SKM-1 treated with dmso at 0.1 percent for 144 hours (cell line): Measurements from ENCODE around the gene TARBP1.
"Not testable (repeated sequence)": the region's sequence is repeated elsewhere in the genome, so short reads cannot be mapped to it uniquely, and the experiment has no call there.

Source experiments
- DNase-seq: peaks from one replicate; lab custom pipeline; 2025; ENCODE audit not compliant: unreplicated experiment; lab: John Stamatoyannopoulos, UW

The TARBP1 gene

DNA sequence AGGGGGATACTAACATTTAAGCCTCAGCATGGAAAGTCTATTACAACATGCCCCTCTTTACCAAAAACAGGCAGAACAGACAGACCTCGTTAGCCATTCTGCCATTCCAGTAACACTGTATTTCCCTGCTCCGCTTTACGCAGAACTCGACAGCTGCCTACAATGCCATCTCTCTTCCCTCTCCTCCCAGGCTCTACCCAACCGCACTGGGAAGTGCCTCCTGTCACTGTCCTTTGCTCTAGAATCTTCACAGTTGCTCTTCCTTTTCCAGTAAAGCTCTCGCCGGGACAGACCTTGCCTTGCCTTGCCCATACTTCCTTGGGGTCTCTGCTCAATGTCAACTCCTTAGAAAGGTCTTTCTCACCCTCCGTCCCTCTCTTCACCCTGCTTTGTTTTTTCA, 82.9 kb downstream of the TARBP1 start:
- DNase-seq: no peak

DNA sequence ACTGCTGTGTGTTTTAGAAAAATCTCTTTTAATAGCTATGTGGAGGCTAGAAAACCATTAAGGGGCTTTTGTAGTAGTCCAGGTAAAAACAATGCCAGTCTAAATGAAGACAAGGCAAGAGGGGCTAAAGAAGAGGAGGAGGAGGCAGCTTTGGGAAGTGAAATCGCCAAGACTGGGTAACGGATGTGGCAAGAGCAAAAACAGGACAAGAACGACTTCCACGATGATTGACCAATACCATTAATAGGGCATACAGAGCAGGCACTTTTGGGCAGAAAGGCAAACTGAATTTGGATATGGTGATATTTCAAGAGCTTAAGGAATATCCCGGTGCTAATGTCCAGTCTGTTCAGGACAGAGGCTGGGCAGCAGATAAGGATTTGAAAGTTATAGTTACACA, 83.7 kb downstream of the TARBP1 start:
- DNase-seq: no peak

DNA sequence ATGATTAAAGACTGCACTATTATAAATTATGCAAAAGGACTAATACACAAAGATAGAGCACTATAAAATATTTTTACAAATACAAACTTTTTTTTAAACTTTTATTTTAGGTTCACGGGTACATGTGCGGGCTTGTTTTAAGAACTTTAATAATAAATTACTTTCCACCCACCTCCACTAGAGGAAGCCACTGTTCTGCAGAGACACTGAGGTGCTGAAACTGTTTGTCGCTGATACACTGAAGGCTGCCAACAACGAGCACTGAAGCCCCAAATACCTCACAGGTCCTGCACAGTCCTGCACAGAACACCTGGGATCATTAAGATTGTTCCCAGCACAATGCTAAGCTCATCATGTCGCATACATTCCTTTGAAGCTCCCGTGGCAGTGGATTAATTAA, 85.8 kb downstream of the TARBP1 start:
- DNase-seq: no peak

DNA sequence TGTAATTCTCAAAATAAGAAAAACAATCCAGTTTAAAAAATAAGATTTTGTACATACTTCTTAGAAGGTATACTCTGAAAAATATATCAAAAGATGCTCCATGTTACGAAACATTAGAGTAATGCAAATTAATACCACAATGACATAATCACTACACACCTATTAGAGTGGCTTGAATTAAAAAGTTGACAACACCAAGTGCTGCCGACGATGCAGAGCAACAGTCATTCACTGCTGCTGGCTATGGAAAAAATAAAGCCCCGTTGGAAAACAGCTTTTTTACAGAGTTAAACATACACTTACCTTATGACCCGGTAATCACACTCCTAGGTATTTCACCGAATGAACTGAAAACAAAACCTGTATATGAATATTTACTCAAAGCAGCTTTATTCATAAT, 90.9 kb downstream of the TARBP1 start:
- no peak for DNase-seq

DNA sequence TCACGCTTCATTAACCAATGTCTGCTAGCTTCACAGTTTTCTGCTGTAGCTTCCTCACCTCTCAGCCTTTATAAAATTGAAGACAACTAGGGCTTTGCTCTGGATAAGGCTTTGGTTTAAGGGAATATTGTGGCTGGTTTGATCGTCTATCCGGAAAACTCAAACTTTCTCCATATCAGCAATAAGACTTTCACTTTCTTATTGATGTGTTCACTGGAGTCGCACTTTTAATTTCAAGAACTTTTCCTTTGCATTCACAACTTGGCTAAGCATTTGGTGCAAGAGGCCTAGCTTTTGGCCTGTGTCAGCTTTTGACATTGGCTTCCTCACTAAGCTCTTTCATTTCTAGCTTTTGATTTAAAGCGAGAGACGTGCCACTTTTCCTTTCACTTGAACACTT, 92.9 kb downstream of the TARBP1 start:
- no peak for DNase-seq

DNA sequence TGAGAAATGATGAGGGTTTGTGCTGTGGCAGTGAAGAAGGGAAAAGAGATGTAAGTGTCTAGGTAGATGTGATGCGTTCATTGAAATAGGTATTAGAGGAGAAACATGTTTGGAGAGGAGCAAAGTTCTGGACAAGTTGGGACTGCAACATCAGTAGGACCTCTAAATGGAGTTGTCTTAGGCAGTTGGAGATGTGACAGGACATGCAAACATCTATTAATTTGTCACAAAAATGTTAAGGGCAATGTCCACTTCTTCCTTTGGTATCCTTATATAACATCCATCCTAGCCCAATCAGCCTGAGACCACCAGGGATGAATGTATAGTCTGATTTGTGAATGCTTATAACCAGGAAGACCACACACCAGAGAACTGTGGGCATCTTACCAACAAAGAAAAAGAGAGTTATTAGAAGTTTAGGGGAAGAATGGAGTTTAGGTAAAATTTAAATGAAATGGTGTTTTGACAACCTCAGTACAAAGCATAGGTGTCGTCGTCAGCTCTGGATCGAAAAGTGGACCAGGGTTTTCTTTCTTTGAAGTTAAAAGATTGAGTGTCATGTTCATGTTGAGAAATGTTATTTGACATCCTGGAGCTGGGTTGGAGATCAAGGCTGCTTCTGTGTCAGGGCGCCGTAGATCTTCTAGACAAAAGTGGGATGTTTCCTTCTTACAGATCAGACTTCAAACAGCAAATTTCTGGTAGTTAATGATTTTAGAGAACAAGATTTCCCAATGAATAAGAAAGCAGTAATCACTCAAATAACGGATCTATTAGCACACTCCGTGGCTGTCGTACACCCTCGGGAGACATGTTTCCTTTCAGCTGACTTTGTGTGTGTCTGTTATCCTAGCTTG, 97.1 kb downstream of the TARBP1 start:
- no peak for DNase-seq

DNA sequence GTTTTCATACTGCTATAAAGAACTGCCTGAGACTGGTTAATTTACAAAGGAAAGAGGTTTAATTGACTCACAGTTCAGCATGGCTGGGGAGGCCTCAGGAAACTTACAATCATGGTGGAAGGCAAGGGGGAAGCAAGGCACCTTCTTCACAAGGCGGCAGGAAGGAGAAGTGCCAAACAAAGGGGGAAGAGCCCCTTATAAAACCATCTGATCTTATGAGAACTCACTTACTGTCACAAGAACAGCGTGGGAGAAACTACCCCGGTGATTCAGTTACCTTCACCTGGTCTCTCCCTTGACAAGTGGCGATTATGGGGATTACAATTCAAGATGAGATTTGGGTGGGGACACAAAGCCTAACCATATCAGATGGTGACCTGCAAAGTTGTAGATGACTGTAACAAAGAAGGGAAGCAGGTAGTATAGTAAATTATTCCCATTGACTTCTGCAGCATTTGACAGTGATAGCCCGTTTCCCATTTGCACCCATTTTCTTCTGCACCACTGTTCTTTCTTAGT, 99.3 kb downstream of the TARBP1 start:
- not testable (repeated sequence) for DNase-seq

DNA sequence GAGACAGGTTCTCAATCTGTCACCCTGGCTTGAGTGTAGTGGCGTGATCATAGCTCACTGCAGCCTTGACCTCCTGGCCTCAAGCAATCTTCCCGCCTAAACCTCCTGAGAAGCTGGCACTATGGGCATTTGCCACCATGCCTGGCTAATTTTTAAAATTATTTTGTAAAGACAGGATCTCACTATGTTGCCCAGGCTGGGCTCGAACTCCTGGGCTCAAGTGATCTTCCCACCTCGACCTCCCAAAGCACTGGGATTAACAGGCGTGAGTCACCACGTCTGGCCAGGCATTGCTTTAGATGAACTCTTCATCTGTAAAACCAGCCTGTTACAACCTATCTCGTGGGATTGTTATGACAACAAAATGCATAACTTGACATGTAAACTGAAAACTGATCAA, 103.3 kb downstream of the TARBP1 start:
- DNase-seq: no peak

DNA sequence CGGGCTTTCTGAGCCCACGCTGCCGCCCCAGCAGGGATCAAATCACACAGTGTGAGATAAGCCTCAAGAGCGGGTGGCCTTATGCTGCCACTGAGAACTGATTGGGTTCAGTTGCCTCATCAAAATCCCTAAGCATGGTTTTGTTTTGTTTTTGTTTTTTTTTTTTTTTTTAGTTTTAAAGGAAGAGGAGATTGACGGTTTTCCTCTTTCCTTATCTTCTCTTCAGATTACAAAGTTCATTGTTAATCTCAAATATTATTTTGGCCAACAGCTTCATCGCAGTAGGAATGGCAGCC, 105.1 kb downstream of the TARBP1 start:
- DNase-seq: no peak

DNA sequence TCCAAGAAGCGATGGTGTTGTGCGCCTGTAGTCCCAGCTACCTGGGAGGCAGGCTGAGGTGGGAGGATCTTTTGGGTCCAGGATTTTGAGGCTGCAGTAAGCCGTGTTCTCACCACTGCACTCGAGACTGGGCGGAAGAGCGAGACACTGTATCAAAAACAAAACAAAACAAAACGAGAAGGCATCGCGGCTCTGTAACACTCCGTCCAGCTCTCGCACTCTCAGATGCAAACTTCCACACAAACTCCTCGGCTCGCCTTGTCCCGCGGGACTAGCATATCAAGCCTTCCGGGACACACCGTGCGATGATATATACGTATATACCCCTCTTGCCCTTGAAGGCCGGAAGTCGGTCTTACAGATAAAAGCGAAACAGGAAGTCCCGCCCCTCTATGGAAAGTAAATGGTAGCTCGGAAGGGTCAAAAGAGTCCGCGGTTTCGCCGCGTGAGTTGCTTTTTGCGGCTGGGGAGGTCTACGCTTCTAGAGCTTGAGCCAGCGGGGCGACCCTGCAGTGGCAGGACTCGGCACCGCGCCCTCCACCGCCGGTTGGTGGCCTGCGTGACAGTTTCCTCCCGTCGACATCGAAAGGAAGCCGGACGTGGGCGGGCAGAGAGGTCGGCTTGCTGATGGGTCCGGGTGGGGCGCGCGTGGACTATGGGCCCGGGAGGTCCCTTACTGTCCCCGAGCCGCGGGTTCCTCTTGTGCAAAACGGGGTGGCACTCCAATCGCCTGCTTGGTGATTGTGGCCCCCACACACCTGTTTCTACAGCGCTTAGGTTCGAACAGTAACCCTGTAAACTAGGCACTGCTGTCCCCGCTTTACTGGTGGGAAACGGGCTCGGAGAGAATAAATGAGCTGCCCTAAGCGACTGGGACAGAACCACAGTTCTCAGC, 105.7 kb downstream of the TARBP1 start, which contains the start of gene COA6:
Gene COA6 (plus strand): TSS at position 393 of the 895 bp plus-strand sequence. CDS start 11 bp downstream, at position 404.
- peak; percentile 99 for DNase-seq

DNA sequence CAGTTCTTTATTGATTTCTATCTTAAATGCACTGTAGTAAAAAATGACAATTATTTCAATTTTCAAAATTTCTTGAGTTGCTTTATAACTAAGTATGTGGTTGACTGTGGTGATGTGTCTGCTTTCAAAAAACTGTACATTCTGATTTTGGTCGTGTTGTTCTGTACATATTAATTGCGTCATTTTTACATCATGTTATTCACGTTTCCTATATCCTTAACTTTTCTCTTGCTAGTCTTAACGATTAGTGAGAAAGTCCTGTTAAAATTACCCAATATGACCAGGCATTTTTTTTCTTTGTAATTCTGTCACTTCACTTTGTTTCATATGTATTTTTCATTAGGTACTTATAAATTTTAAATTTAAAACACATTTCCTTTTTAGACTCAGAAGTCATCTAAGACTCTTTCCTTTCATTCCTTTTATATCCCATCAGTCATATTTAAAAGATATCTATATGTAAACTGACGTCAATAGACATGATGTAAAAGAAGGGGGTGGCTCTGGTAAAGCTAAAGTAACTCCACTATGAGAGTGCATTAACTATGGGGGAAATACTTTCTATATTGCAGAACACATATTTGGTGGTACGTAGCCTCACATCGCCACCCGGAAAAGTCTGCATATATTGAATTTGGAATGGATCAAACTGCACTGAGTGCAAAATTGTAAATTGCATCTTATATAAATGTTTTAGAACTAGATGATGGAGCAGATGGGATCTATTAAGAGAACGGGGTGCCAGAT, 106.8 kb downstream of the TARBP1 start:
- DNase-seq: no peak

DNA sequence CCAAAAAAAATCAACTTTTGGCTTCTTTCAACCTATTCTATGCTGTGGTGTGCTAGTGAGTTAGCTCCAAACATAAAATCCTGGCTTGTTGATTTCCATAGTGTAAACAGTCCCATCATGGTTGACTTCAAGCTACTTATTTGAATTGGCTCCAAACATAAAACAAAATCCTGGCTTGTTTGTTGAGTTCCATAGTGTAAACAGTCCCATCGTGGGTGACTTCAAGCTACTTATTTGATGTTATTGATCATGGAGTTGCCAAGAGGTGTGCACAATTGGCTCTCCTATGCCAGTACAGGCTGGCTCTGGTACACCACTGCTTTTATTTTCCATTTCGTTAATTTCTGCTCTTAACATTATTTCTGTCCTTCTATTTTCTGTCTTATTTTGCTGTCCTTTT, 107.6 kb downstream of the TARBP1 start:
- no peak for DNase-seq

DNA sequence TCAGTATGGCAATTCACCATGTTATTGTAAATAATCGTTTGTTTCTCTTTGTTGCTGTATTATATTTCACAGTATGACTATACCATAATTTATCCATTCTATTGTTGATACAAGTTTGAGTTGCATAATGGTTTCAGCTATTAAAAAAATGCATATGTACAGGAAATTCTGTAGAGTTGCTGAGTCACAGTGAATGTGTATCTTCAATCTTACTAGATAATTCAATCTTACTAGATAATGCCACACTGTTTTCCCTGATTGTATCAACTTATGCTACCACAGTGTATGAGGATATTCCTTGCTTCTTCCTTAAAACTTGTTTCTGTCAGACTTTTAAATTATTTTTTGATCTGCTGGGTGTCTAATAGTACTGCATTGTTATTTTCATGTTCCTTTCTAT, 109.2 kb downstream of the TARBP1 start:
- no peak for DNase-seq

DNA sequence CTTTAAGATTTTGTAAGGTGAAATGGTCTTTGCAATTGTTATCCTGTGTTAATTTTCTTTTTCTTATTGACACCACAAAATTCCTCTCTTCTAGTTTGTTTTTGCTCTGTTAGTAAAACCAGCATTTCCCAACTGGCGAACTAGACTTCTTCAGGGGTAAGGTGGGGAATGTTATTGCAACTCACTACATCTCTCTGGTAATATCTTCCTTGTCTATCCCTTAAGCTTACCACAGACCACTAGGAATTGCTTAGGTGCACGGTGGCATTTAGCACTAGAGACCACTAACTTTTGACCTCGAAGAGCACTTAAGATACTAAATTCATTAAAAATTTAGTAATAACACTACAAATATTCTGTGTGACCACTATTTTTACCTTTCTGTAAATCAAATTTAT, 109.9 kb downstream of the TARBP1 start:
- DNase-seq: no peak

DNA sequence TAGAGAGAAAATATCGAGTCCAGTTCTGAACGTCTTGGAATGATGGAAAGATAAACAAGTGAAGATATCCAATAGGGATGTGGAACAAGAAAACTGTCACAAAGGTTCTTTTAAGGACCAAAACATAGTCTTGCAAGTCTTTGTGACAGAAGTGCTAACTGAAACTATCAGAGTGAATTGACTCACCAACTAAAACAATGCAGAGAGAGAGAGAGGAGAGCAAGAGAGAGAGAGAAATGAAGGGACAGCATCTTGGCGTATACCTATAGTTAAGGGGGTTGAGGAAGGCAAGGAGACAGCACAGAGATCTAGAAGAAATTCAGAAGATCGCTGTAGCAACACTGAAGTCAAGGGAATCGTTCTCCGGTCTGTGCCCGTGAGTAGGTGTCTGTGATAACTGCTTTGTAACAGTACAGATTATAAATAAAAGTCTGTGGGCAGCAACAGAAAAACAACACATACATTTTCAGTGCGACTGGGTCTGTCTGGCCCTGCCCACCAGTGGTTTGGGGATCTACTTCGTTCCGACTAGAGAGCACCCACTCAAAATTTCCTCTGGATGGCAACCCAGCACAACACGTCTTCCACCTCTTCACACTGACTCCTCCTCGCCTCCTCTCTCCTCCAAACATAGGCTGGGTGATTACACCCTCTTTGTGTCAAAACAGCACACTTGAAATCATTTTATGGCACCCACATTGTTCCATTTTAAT, 110.5 kb downstream of the TARBP1 start:
- no peak for DNase-seq

DNA sequence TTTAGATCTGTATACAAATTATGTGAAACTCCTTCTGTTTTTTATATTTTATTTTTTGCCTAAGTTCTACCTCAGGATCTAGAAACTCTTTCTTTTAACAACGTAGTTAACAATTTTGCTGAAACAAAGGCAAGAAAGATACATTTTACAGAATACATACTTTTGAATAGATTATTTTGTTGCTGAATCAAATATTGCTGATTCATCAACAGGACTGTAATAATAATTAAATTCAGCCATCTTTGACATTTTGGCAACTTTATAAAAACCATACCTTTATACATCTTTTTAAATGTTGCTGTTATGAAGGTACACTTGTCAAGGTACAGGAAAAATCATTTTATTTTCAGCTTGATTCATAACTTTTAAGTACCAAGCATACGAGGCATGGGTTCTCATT, 116.4 kb downstream of the TARBP1 start:
- DNase-seq: no peak

DNA sequence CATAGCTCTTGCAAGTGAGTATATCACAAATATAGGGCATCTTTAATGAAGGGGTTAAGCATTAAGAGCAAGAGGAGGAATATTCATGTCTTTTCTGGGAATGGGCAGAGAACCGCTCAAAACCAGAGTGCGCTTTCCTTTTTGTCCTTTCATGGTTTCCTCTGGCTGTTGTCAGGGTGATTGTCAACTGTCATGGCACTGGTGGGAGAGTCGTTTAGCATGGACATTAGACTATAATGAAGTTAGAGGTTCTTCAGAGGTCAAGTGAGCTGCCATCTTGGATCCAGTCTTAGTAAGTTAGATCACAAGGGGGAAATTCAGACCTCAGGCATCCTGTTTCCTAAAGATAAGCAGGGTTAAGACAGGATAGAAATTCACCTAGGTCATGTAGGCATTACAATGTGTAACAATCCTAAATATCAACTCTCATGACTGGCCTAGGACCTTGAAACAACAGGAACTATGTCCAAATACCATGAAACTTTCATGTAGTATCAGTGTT, 117.8 kb downstream of the TARBP1 start:
- no peak for DNase-seq

DNA sequence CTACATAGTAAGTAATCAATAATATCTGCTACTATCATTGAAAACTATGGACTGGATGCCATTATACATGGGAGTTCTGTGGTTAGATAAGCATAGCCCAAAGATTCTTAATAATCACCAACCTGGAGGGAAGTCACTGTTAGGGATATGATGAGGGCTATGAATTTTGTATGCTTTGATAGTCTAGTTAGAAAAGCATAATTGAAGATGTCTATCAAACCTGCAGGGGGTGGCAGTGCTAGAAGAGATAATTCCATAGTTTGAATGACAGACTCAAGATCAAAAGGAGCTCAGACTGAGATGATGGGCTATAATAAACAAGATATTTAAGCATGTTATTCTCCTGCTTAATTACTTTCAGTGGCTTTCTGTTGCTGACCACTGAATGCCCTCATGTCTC, 121.1 kb downstream of the TARBP1 start:
- no peak for DNase-seq

DNA sequence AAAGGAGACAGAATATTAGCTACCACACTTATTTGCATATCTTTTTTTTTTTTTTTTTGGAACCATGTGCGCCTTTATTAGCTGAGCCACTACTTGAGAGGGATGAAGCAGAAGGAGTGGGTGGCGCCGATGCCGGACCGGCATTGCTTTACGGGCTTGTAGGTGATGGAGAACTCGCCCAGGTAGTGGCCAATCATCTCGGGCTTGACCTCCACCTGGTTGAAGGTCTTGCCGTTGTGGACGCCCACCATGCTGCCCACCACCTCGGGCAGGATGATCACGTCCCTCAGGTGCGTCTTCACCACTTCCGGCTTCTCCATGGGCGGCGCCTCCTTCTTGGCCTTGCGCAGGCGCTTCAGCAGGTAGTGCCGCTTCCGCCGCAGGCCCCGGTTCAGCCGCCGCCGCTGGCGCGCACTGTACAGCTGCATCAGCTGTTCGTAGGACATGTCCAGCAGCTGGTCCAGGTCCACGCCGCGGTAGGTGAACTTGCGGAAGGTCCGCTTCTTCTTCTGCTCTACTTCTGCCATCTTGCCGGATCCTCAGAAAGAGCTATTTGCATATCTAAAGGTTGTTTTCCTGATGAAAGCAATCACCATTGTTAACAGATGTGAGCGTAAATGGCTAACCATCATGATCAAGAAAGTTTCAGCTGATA, 122.2 kb downstream of the TARBP1 start:
- peak; percentile 32 for DNase-seq
